H9 (cell line): Measurements from ENCODE around the gene RBM14. TPM values are rescaled to one million over a fixed set of nuclear protein-coding genes. Genes with fewer than 3 reads are reported as not detected.
A peak's percentile ranks its signal among the peaks of the same experiment; 100 is the strongest.

Experiments used
- DNase-seq: peaks from one replicate; pipeline ENCODE4 v3.0.0-alpha.2; 2017
- H2AFZ ChIP-seq: one replicate; pipeline ENCODE4 v1.6.1; 2013; ENCODE audit warnings: mild to moderate bottlenecking, low read length, control low read depth, moderate library complexity
- H2AK5ac ChIP-seq: 2 replicates; pipeline ENCODE4 v1.6.1; 2013; ENCODE audit warnings: low read length, control low read depth, mixed read lengths; ENCODE audit not compliant: insufficient read length
- H2BK120ac ChIP-seq: one replicate; pipeline ENCODE4 v1.6.1; 2013; ENCODE audit warnings: low read depth, mild to moderate bottlenecking, low read length, control low read depth, inconsistent platforms; ENCODE audit not compliant: poor library complexity, severe bottlenecking
- H2BK12ac ChIP-seq: 2 replicates; pipeline ENCODE4 v1.6.1; 2013; ENCODE audit warnings: low read length, control low read depth, mixed read lengths, low read depth; ENCODE audit not compliant: insufficient read length
- H2BK15ac ChIP-seq: 2 replicates; pipeline ENCODE4 v1.6.1; 2013; ENCODE audit warnings: low read depth, low read length, control low read depth
- H2BK20ac ChIP-seq: one replicate; pipeline ENCODE4 v1.6.1; 2013; ENCODE audit warnings: low read depth, mild to moderate bottlenecking, low read length, control low read depth, inconsistent platforms; ENCODE audit not compliant: poor library complexity, severe bottlenecking
- H2BK5ac ChIP-seq: 2 replicates; pipeline ENCODE4 v1.6.1; 2013; ENCODE audit warnings: low read length, control low read depth, mixed read lengths; ENCODE audit not compliant: insufficient read length
- H3K14ac ChIP-seq: 2 replicates; pipeline ENCODE4 v1.6.1; 2013; ENCODE audit warnings: low read length, control low read depth; ENCODE audit not compliant: insufficient read depth
- H3K18ac ChIP-seq: 2 replicates; pipeline ENCODE4 v1.6.1; 2013; ENCODE audit warnings: low read depth, mild to moderate bottlenecking, mixed read lengths, low read length, control low read depth; ENCODE audit not compliant: insufficient read length
- H3K23ac ChIP-seq: 2 replicates; pipeline ENCODE4 v1.6.1; 2013; ENCODE audit warnings: low read length, control low read depth, mixed read lengths, low read depth; ENCODE audit not compliant: insufficient read length
- H3K23me2 ChIP-seq: 2 replicates; pipeline ENCODE4 v1.6.1; 2013; ENCODE audit warnings: low read depth, mild to moderate bottlenecking, mixed read lengths, low read length, control low read depth; ENCODE audit not compliant: insufficient read length, poor library complexity, severe bottlenecking
- H3K27ac ChIP-seq: 2 replicates; pipeline ENCODE4 v1.5.1; 2013; ENCODE audit warnings: low read length, control low read depth, mixed read lengths, low read depth; ENCODE audit not compliant: insufficient read length
- H3K27me3 ChIP-seq: 2 replicates; pipeline ENCODE4 v1.6.1; 2013; ENCODE audit warnings: low read length, control low read depth, inconsistent platforms; ENCODE audit not compliant: insufficient read depth
- H3K4ac ChIP-seq: 2 replicates; pipeline ENCODE4 v1.6.1; 2013; ENCODE audit warnings: low read depth, mild to moderate bottlenecking, control low read depth, inconsistent platforms, low read length, moderate library complexity
- H3K4me1 ChIP-seq: 2 replicates; pipeline ENCODE4 v1.6.1; 2013; ENCODE audit warnings: low read length, control low read depth, inconsistent platforms; ENCODE audit not compliant: insufficient read depth
- H3K4me2 ChIP-seq: 2 replicates; pipeline ENCODE4 v1.6.1; 2013; ENCODE audit warnings: low read length, control low read depth, mixed read lengths; ENCODE audit not compliant: insufficient read length, insufficient read depth
- H3K56ac ChIP-seq: 2 replicates; pipeline ENCODE4 v1.6.1; 2013; ENCODE audit warnings: low read depth, mild to moderate bottlenecking, mixed read lengths, low read length, control low read depth; ENCODE audit not compliant: insufficient read length
- H3K79me1 ChIP-seq: 2 replicates; pipeline ENCODE4 v1.6.1; 2013; ENCODE audit warnings: low read depth, mild to moderate bottlenecking, moderate library complexity, low read length, control low read depth, inconsistent platforms; ENCODE audit not compliant: insufficient read depth, poor library complexity, severe bottlenecking
- H3K79me2 ChIP-seq: 2 replicates; pipeline ENCODE4 v1.6.1; 2013; ENCODE audit warnings: low read length, control low read depth, inconsistent platforms; ENCODE audit not compliant: insufficient read depth
- H3K9ac ChIP-seq: 2 replicates; pipeline ENCODE4 v1.6.1; 2013; ENCODE audit warnings: low read length, control low read depth, mixed read lengths; ENCODE audit not compliant: insufficient read length; ENCODE audit errors: extremely low read depth
- H3K9me3 ChIP-seq: one replicate; pipeline ENCODE4 v1.6.1; 2013; ENCODE audit warnings: low read depth, low read length, inconsistent platforms; ENCODE audit not compliant: control insufficient read depth
- H3T11ph ChIP-seq: one replicate; pipeline ENCODE4 v1.6.1; 2013; ENCODE audit warnings: mild to moderate bottlenecking, low read length, control low read depth, inconsistent platforms
- H4K20me1 ChIP-seq: one replicate; pipeline ENCODE4 v1.6.1; 2013; ENCODE audit not compliant: control insufficient read depth, insufficient read length, insufficient read depth
- H4K5ac ChIP-seq: 2 replicates; pipeline ENCODE4 v1.6.1; 2013; ENCODE audit warnings: low read depth, mild to moderate bottlenecking, mixed read lengths, low read length, control low read depth; ENCODE audit not compliant: insufficient read length
- H4K8ac ChIP-seq: replicated peaks from 2 replicates; pipeline ENCODE4 v1.6.1; 2013; ENCODE audit warnings: low read length, control low read depth, mixed read lengths, low read depth; ENCODE audit not compliant: insufficient read length
- H4K91ac ChIP-seq: 2 replicates; pipeline ENCODE4 v1.6.1; 2013; ENCODE audit warnings: low read depth, mild to moderate bottlenecking, moderate library complexity, mixed read lengths, low read length, control low read depth; ENCODE audit not compliant: insufficient read length
- H3K27ac Mint-ChIP-seq, 3 experiments: 2 replicates in 2 of 3; 3 replicates in 1 of 3; pipeline ENCODE4 v1.8.0; 2020 to 2021; ENCODE audit warnings: mixed read lengths in 3 of 3, mild to moderate bottlenecking in 1 of 3, moderate library complexity in 1 of 3
- H3K27me3 Mint-ChIP-seq: 2 replicates; pipeline ENCODE4 v1.8.0; 2021; ENCODE audit warnings: low read depth, mild to moderate bottlenecking, moderate library complexity, mixed read lengths
- H3K36me3 Mint-ChIP-seq, 3 experiments: 2 replicates in 2 of 3; 3 replicates in 1 of 3; pipeline ENCODE4 v1.8.0; 2020 to 2021; ENCODE audit warnings: low read depth in 3 of 3, mixed read lengths in 3 of 3; ENCODE audit not compliant: insufficient read depth in 1 of 3
- H3K4me1 Mint-ChIP-seq, 2 experiments: 2 replicates each; pipeline ENCODE4 v1.8.0; 2020; ENCODE audit warnings: mixed read lengths in 2 of 2
- H3K4me3 Mint-ChIP-seq, 2 experiments: 2 replicates in 1 of 2; 3 replicates in 1 of 2; pipeline ENCODE4 v1.8.0; 2020 to 2021; ENCODE audit warnings: mild to moderate bottlenecking in 2 of 2, mixed read lengths in 2 of 2, moderate library complexity in 1 of 2
- H3K9me3 Mint-ChIP-seq, 2 experiments: 2 replicates in 1 of 2; 3 replicates in 1 of 2; pipeline ENCODE4 v1.8.0; 2020; ENCODE audit warnings: mild to moderate bottlenecking in 2 of 2, mixed read lengths in 2 of 2, moderate library complexity in 1 of 2
- WGBS: extraction: QIAGEN DNeasy Blood & Tissue Kit; methylation state at CpG from one replicate; pipeline ENCODE4 v1.1.7; 2013; ENCODE audit warnings: missing lambda C conversion rate, low lambda C conversion rate, mixed read lengths; ENCODE audit not compliant: insufficient read length; ENCODE audit errors: extremely low coverage; 5-methylcytosine and 5-hydroxymethylcytosine counted together
- total RNA-seq: library from RNA; stranded (reverse); gene quantifications from 2 replicates; pipeline ENCODE4 v1.2.1, GENCODE V29; 2021
- TF ChIP-seq, protein P1 (sequence below): fragments of 200-600 bp; sonication (generic); conservative IDR thresholded peaks from 3 replicates; pipeline ENCODE4 v1.8.0; 2021; ENCODE audit warnings: antibody characterized with exemption, mild to moderate bottlenecking

Gene RBM14
- total RNA-seq, 1 experiment from 2014 or later = 171 TPM

DNA sequence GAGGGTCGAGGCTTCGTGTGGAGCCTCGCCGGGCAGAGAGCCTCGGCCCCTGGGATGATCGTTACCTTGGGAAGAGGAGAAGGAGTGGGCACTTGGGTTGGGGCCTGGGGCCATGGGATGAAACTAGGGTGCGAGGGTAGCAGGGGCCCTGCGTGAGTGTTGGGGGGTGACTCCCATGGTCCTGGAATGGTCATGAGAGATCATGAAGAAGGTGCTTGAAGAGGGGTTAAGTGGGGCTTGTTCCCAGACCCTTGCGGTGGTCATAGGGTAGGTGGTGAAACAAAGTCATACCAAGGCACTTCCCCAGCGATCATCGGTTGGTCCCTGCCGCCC, 23.2 kb upstream of the RBM14 start:
- H2AK5ac ChIP-seq = no peak overlapping the region
- H3K23me2 ChIP-seq = peaks cover 10% of the 10 kb centered on the region
- no peak overlapping the region for H4K91ac ChIP-seq
- no peak overlapping the region for H2BK20ac ChIP-seq
- H3K4ac ChIP-seq = no peak overlapping the region
- no peaks in the 10 kb centered on the region for H3K27me3 ChIP-seq
- H3K18ac ChIP-seq = peak overlapping the region; percentile 47
- Mint-ChIP-seq H3K27me3 (peaks cover 25% of the 10 kb centered on the region), H3K4me3 (peak overlapping the region; percentile 97 to 98), H3K9me3 (peaks cover 17 to 27% of the 10 kb centered on the region in 2 experiments), H3K36me3 (peaks cover 2 to 25% (median 20%) of the 10 kb centered on the region in 3 experiments; a peak in 6 of 7 replicates), H3K27ac (peak overlapping the region; percentile 98 to 99 (median 99)), H3K4me1 (peaks cover 15 to 17% of the 10 kb centered on the region in 2 experiments)
- H3K9me3 ChIP-seq = no peaks in the 10 kb centered on the region
- H3K4me2 ChIP-seq = peak overlapping the region; percentile 73
- H3K79me2 ChIP-seq = no peaks in the 10 kb centered on the region
- no peak overlapping the region for H2BK5ac ChIP-seq
- H3K14ac ChIP-seq = peak overlapping the region; percentile 59
- no peak overlapping the region for H2BK120ac ChIP-seq
- no peak overlapping the region for H3T11ph ChIP-seq
- H2BK12ac ChIP-seq = no peak overlapping the region
- no peak overlapping the region for H3K27ac ChIP-seq
- TF ChIP-seq, protein P1, sequence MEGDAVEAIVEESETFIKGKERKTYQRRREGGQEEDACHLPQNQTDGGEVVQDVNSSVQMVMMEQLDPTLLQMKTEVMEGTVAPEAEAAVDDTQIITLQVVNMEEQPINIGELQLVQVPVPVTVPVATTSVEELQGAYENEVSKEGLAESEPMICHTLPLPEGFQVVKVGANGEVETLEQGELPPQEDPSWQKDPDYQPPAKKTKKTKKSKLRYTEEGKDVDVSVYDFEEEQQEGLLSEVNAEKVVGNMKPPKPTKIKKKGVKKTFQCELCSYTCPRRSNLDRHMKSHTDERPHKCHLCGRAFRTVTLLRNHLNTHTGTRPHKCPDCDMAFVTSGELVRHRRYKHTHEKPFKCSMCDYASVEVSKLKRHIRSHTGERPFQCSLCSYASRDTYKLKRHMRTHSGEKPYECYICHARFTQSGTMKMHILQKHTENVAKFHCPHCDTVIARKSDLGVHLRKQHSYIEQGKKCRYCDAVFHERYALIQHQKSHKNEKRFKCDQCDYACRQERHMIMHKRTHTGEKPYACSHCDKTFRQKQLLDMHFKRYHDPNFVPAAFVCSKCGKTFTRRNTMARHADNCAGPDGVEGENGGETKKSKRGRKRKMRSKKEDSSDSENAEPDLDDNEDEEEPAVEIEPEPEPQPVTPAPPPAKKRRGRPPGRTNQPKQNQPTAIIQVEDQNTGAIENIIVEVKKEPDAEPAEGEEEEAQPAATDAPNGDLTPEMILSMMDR = no peak
- H4K8ac ChIP-seq = no peak overlapping the region
- no CpG with 5 or more reads among the region's 12 CpGs for whole genome bisulfite sequencing
- no peak overlapping the region for H2AFZ ChIP-seq
- H3K79me1 ChIP-seq = peaks cover 3% of the 10 kb centered on the region
- peak overlapping the region; percentile 35 for H3K9ac ChIP-seq
- H2BK15ac ChIP-seq = no peak overlapping the region
- no peak overlapping the region for H3K23ac ChIP-seq
- H3K4me1 ChIP-seq = no peaks in the 10 kb centered on the region; the same call in 1 of the 2 replicates
- H3K56ac ChIP-seq = no peak overlapping the region
- no peak for DNase-seq
- H4K5ac ChIP-seq = no peak overlapping the region
- no peaks in the 10 kb centered on the region for H4K20me1 ChIP-seq
